22Rv1 (cell line): Measurements from ENCODE around the gene FCHSD2.

Experiments used
- H3K27ac ChIP-seq: fragments of 450-650 bp; 2 replicates; pipeline ENCODE4 v1.5.1; 2017
- CTCF ChIP-seq: fragments of 450-650 bp; IDR thresholded peaks from 2 replicates; pipeline ENCODE4 v1.5.1; 2017; ENCODE audit warnings: mild to moderate bottlenecking
- ZFX ChIP-seq: fragments of 450-650 bp; IDR thresholded peaks from 2 replicates; pipeline ENCODE4 v1.6.1; 2017; ENCODE audit warnings: antibody characterized with exemption, borderline replicate concordance

FCHSD2 gene

GRCh38 chr11:73001615-73002014 lies 140.5 kb downstream of the FCHSD2 start:
- no peak overlapping the region for H3K27ac ChIP-seq
- TF ChIP-seq CTCF: no peak
- no peak for TF ChIP-seq ZFX

- H3K27ac ChIP-seq: no peak overlapping the region
- no peak for TF ChIP-seq ZFX
- TF ChIP-seq CTCF: no peak
Observed at GRCh38 chr11:72998676-72999075, 143.4 kb downstream of the FCHSD2 start.

GRCh38 chr11:72996959-72997358 lies 145.2 kb downstream of the FCHSD2 start:
- TF ChIP-seq CTCF (no peak), ZFX (no peak)

GRCh38 chr11:72989727-72990126 lies 152.4 kb downstream of the FCHSD2 start:
- H3K27ac ChIP-seq: no peak overlapping the region
- TF ChIP-seq CTCF (no peak), ZFX (no peak)

More at GRCh38 chr11:72996959-72997358, 145.2 kb downstream of the FCHSD2 start:
- no peak overlapping the region for H3K27ac ChIP-seq

- no peak overlapping the region for H3K27ac ChIP-seq
- TF ChIP-seq ZFX (no peak), CTCF (no peak)
Observed at GRCh38 chr11:72988821-72989220, 153.3 kb downstream of the FCHSD2 start.

GRCh38 chr11:72985645-72986044 lies 156.5 kb downstream of the FCHSD2 start:
- no peak overlapping the region for H3K27ac ChIP-seq
- TF ChIP-seq ZFX: no peak

GRCh38 chr11:72984453-72985077 lies 157.6 kb downstream of the FCHSD2 start:
- TF ChIP-seq ZFX: no peak
- TF ChIP-seq CTCF: no peak
- H3K27ac ChIP-seq: no peak overlapping the region

GRCh38 chr11:72983560-72983959 lies 158.6 kb downstream of the FCHSD2 start:
- no peak overlapping the region for H3K27ac ChIP-seq
- no peak for TF ChIP-seq ZFX
- TF ChIP-seq CTCF: no peak
